ELR (cell line): ENCODE measurements around the gene FAM241A.

Experiments
- DNase-seq: peaks from one replicate; pipeline ENCODE4 v3.0.0-alpha.2; 2015; ENCODE audit warnings: low read depth

The FAM241A gene

GRCh38 chr4:112214390-112215264, 69.4 kb downstream of the FAM241A start:
- DNase-seq = peak; percentile 68

- DNase-seq = no peak
These were observed 74.6 kb downstream of the FAM241A start for GRCh38 chr4:112219826-112220366.

DNA sequence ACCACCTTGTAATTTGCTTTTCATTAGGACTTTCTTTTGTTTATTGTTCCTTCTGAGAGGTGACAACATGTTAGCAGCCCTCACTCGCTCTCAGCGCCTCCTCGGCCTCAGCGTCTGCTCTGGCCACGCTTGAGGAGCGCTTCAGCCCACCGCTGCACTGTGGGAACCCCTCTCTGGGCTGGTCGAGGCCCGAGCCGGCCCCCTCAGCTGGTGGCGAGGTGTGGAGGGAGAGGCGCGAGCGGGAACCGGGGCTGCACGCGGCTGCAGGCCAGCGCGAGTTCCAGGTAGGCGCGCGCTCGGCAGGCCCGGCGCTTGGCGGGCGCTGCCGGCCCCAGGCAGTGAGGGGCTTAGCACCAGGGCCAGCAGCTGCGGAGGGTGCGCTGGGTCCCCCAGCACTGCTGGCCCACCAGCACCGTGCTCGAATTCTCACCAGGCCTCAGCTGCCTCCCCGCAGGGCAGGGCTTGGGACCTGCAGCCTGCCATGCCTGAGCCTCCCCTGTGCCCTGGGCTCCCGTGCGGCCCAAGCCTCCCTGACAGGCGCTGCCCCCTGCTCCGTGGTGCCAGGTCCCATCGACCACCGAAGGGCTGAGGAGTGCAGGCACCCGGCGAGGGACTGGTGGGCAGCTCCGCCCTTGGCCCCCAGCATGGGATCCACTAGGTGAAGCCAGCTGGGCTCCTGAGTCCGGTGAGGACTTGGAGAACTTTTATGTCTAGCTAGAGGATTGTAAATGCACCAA, 77.1 kb downstream of the FAM241A start:
- DNase-seq = no peak

GRCh38 chr4:112225157-112225556, 79.9 kb downstream of the FAM241A start:
- peak; percentile 23 for DNase-seq

DNA sequence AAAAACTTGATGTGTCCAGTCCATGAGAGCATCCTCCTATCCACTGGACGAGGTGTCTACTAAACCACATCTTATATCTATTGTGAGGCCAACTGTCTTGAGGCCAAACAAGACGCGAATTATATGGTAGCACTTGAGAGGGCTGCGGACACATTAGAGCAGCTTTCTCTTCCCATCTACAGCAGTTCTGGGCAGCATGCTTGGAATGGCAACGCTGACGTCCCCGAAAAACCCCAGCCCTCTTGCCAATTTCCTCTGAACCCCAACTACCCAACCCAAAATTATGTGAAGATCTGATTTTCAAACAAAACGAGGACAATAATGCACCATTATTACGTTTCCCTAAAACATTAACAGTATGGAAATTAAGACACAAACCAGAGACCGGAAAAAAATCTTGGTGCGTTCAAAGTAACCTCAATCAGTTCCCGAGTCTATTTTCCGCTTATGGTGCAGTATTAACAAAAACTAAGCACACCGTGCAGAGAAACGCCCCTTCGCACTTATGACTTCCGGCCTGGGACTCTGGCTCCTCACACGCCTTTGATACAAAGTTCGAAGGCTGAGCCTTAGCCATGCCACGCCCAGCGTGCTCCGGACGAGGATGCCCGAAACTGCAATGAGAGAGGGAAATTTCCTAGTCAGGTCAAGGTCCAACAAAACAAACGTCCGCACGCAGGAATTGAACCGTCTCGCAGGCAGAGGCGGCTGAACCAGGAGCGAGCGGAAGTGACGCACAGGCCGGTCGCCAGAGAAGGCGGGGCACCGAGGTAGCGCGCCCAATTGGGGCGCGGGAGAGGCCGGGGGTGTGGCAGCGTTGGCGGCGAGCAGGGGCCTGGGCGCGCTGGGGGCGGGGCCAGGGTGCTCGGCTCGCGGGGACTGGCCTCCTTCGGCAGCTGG, 85.9 kb downstream of the FAM241A start:
- peak; percentile 95 for DNase-seq

DNA sequence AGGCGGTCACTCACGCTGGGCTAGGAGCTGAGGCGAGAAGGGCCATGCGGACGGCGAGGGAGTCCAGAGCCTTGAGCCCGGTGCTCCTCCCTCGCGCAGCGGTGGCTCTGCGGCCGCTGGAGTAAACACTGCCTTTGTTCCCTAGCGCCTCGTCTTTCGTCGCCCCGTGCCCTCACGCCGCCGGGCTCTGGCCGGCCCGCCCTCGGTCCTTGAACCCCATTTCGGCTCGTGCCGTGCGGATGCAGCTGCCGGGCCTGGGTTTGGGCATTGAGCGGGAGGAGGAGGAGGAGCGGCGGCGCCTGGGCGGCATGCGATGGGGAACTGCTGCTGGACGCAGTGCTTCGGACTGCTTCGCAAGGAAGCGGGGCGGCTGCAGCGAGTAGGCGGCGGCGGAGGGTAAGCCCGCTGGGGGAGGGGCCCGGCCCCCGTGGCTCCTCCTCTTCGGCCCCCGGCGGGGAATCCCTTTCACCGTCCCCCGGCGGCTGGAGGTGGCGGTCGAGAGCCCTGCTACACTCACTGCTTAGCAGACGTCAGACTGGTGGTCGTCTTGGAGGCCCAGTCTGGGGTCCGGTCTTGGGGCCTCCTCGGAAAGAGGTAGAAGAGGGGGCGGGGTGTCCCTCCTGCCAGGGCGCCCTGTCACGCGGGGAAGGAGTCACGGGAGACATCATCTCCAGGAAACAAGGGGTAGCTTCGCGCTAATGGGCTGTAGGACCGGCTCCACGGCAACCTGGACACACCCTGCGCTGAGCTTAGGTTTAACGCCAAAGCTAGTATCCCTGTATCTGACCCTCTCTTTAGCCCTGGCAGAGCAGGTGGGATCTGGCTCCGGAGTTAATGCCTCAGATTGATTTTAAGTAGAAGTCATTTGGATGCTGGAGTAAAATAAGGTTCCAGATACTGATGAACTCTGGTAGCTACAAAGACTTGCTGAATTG, 86.8 kb downstream of the FAM241A start, which contains the start of gene AP1AR:
Gene AP1AR, plus strand, starts transcription at position 9 of the 935 bp plus-strand sequence. Its CDS starts 305 bp downstream, at position 314.
- DNase-seq = peak; percentile 86

DNA sequence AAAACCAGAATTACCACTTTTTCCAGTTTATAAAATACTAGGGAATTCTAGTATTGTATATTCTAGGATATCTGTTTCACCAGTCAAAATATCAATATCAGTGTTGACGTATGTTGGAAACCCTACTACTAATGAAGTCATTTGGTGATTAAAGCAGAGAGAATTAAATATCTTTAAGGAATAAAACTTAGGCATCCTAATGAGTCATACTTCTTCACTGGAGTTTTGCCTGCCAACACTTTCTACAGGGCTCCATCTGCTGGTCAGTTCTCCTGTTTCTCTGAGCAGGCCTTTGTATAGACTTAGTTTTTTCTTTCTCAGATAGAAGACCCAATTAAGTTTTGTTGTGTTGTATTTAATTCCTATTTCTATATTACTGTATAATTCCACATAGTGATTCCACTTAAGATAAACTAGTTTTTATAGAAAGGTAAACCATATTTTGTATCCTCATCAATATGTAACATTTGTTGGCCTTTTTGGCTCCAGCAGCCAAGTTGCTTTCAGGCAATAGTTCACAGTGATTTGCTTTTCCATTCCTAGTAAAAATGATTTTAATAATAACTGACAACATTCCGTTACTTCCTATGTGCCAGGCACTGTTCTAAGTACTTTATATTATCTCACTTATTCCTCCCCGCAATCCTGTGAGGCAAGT, 89.8 kb downstream of the FAM241A start:
- DNase-seq = peak; percentile 90

DNA sequence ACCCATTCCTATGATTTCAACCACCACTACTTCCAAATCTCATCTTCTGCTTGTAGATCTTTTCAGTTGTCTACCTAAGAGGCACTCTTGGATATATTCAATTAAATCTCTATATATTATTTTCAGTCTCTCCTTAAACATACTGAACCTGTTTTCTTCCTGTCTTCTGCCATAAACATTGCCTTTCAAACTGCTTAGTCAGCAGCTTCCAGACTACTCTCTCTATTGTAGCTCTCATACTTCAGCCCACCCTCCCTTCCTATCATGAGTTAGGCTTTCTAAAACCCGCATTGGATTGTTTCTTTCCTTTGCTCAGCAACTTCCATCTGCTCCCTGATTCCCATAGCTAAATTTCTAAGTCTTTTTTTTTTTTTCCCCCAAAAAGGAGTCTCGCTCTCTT, 90.8 kb downstream of the FAM241A start:
- no peak for DNase-seq

DNA sequence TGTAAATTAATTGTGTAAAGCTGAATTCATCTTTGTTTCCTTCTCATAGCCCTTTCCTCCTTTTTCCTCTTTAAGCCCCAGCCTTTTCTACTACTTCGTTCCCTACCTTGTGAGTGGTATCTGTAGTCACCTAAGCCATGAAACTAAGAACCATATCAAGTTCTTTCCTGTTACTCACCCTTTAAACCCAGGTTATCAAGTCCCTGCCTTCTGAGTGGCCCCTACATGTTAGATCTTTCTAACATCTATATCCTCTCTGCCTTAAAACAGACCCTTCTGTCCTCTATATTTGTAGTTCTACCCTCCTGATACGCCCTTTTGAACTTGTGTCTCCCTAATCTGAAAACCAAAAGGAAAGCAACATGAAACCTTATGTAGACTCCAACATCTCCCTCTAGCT, 93.6 kb downstream of the FAM241A start:
- no peak for DNase-seq
